Activated CD4-positive, alpha-beta T cell treated with anti-CD3 and anti-CD28 coated beads, Interleukin-2, amount 10 ng/mL, durations not matched to agents 7 days and 5 days (primary cell): ENCODE results near the gene TERC. TPM values are rescaled to one million over a fixed set of nuclear protein-coding genes. Genes with fewer than 3 reads are reported as not detected.
"Not testable (repeated sequence)": the region's sequence is repeated elsewhere in the genome, so short reads cannot be mapped to it uniquely, and the experiment has no call there.

Experiments used
- CTCF ChIA-PET: fragments of 350-600 bp; sonication (Branson Sonifier 250); formaldehyde crosslinking; loops from one replicate; lab custom pipeline; 2021; ENCODE audit warnings: antibody characterized with exemption; lab: Charles Lee
- POLR2A ChIA-PET: fragments of 350-600 bp; sonication (Branson Sonifier 250); formaldehyde crosslinking; loops from one replicate; lab custom pipeline; 2021; ENCODE audit warnings: antibody characterized with exemption; lab: Charles Lee
- DNase-seq: peaks from one replicate; pipeline ENCODE4 v3.0.0-alpha.2; 2020
- H3K27ac Mint-ChIP-seq: one replicate; pipeline ENCODE4 v1.8.0; 2021; ENCODE audit warnings: mild to moderate bottlenecking, moderate library complexity, mixed read lengths
- H3K27me3 Mint-ChIP-seq: one replicate; pipeline ENCODE4 v1.8.0; 2021; ENCODE audit warnings: mixed read lengths
- H3K36me3 Mint-ChIP-seq: one replicate; pipeline ENCODE4 v1.8.0; 2021; ENCODE audit warnings: low read depth, mixed read lengths
- H3K4me1 Mint-ChIP-seq: one replicate; pipeline ENCODE4 v1.8.0; 2021; ENCODE audit warnings: mixed read lengths
- H3K4me3 Mint-ChIP-seq: one replicate; pipeline ENCODE4 v1.8.0; 2021; ENCODE audit warnings: mild to moderate bottlenecking, moderate library complexity, mixed read lengths
- H3K9me3 Mint-ChIP-seq: one replicate; pipeline ENCODE4 v1.8.0; 2021; ENCODE audit warnings: mixed read lengths
- total RNA-seq, 2 experiments: library from RNA; stranded (reverse); gene quantifications; one replicate each; pipeline ENCODE4 v1.2.3, GENCODE V29; 2021

Gene TERC
- total RNA-seq, 2 experiments from 2014 or later, result 1.8 to 4.6 TPM

DNA sequence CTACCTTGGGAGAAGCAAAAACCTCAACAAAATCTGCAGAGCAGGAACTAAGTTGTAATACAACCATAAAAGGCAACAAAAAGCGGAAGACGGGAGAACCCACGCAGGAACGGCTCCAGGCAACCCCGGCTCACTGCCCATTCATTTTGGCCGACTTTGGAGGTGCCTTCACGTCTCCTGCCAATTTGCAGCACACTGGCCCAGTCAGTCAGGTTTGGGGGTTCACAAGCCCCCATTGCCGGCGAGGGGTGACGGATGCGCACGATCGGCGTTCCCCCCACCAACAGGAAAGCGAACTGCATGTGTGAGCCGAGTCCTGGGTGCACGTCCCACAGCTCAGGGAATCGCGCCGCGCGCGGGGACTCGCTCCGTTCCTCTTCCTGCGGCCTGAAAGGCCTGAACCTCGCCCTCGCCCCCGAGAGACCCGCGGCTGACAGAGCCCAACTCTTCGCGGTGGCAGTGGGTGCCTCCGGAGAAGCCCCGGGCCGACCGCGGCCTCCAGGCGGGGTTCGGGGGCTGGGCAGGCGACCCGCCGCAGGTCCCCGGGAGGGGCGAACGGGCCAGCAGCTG, 463 bp downstream of the TERC start:
- Mint-ChIP-seq H3K36me3 (no peaks in the 10 kb centered on the region), H3K4me1 (peaks cover 39% of the 10 kb centered on the region), H3K27ac (peak overlapping the region; percentile 99), H3K27me3 (no peaks in the 10 kb centered on the region), H3K4me3 (peak overlapping the region; percentile 95), H3K9me3 (peaks cover 3% of the 10 kb centered on the region)
- POLR2A ChIA-PET, result interaction anchor here (0.6 kb wide), 1 partner anchor 99 kb away, joined by 3 read pairs; no protein-coding TSS in a partner anchor
- CTCF ChIA-PET, result no interaction called here
- DNase-seq, result peak; percentile 58

DNA sequence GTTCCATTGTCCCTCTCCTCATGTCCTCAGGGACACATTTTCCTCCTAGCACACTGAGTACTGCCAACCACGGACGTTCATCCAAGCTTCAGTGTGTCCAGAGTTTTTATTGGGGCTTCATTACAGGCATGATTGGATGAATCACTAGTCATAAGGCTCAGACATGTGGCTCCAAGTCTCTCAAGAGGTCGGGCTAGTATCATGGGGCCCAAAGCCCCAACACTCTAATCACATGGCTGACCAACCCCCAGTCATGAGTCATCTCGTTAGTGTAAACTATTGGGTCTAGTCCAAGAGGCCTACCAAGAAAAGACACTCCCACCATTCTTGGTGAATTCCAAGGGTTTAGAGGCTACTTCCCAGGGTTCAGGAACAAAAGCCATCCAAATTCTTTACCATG, 4.4 kb downstream of the TERC start:
- peaks cover 2% of the 10 kb centered on the region for H3K27me3 Mint-ChIP-seq
- H3K4me3 Mint-ChIP-seq, result no peak overlapping the region
- DNase-seq, result no peak
- peaks cover 3% of the 10 kb centered on the region for H3K9me3 Mint-ChIP-seq
- no peaks in the 10 kb centered on the region for H3K36me3 Mint-ChIP-seq
- peaks cover 40% of the 10 kb centered on the region for H3K4me1 Mint-ChIP-seq
- no peak overlapping the region for H3K27ac Mint-ChIP-seq
- POLR2A ChIA-PET, result no interaction called here
- CTCF ChIA-PET, result interaction anchor here (0.9 kb wide), 1 partner anchor 9 kb away, joined by 3 read pairs; the partner anchor contains the start of gene ACTRT3

DNA sequence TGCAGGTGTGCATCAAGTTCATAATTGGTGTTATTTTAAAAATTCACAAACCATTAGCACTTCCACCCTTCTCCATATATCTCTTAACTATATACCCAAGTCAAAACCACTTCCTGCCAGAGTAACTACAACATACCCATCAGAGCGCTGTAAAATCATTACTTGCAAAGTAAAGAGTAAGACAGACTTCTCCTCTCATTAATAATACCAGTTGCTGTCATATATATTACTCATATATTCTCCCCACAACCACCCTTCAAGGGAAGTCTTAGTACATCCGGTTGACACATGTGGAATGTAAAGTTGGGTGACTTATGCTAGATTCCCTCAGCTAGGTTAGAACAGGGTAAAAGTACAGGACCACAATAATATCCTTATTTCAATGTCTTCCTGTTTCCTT, 5.6 kb downstream of the TERC start:
- CTCF ChIA-PET, result no interaction called here
- DNase-seq, result no peak
- Mint-ChIP-seq H3K27me3 (peaks cover 7% of the 10 kb centered on the region), H3K27ac (peak overlapping the region; percentile 57), H3K36me3 (no peaks in the 10 kb centered on the region), H3K4me3 (no peak overlapping the region), H3K9me3 (no peaks in the 10 kb centered on the region), H3K4me1 (peaks cover 33% of the 10 kb centered on the region)
- POLR2A ChIA-PET, result no interaction called here

DNA sequence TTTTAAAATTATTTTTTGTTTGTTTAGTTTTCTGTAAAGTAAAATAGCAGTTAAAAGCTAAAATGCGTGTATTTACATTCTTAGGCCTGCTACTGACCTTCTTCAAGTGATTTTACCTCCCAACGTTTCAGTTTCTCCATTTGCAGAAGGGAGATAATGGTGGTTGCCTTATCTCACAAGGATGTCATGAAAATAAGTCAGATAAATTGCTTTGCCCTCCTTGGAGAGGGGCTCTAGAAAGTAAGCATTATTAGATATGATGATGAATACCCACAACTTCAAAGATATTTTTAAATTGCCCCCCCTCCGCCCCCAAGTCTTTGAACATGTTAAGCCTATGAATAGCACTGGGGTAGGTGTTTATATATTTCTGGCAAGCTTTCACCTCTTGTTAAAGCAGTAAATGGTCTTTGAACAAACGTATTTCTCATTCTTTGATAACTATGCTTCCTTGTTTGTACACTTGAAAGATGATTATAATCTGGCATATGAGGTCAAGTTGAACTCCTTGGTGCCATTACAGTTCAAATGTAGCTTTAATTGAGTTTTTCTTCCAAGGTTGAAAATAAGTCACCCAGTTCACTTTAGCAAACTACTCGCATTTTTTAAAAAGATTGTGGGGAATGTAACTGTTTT, 6.4 kb downstream of the TERC start:
- Mint-ChIP-seq H3K4me3 (no peak overlapping the region), H3K9me3 (no peaks in the 10 kb centered on the region), H3K4me1 (peaks cover 26% of the 10 kb centered on the region), H3K27me3 (peaks cover 8% of the 10 kb centered on the region), H3K36me3 (no peaks in the 10 kb centered on the region), H3K27ac (no peak overlapping the region)
- ChIA-PET CTCF (no interaction called here), POLR2A (no interaction called here)
- DNase-seq, result no peak

DNA sequence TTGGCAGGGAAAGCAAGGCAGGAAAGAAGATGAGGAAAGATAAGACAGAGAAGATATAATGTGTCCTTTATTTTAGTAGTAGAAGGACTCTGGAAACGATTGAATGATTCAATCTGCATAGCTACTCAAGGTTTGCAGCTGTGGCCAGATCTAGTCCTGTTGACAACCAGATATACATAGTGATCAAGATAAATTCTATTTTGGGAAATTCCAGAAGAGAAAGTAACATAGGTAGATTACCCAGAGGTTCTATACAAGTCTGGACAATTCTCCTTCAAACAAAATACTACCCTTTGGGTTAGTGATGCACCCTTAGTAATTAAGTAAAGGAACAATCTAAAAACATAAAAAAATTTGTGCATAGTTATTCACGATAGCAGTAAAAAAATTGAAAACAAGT, 9.4 kb downstream of the TERC start:
- no peak for DNase-seq
- CTCF ChIA-PET, result no interaction called here
- Mint-ChIP-seq H3K4me1 (peaks cover 19% of the 10 kb centered on the region), H3K36me3 (no peaks in the 10 kb centered on the region), H3K9me3 (no peaks in the 10 kb centered on the region), H3K4me3 (no peak overlapping the region), H3K27ac (no peak overlapping the region), H3K27me3 (peaks cover 14% of the 10 kb centered on the region)
- POLR2A ChIA-PET, result no interaction called here

DNA sequence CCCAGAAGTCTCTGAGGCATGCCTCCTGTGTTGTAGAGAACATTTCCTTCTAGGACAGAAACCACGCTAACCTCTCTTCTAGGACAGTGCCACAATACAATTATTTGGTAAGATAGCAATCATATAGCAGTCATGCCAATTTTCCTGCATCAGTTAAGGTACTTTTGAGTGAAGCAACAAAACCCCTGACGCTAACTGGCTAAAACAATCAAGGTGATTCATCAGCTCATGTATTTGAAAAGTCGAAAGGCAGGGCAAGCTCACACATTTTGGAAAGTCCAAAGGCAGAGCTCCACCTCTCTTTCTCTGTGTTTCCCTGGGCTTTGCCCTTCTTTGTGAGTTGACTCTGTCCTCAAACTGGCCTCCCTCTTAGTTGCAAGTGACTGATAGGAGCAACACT, 10.1 kb downstream of the TERC start:
- ChIA-PET POLR2A (no interaction called here), CTCF (no interaction called here)
- Mint-ChIP-seq H3K9me3 (no peaks in the 10 kb centered on the region), H3K36me3 (no peaks in the 10 kb centered on the region), H3K27ac (no peak overlapping the region), H3K27me3 (peaks cover 14% of the 10 kb centered on the region), H3K4me3 (no peak overlapping the region), H3K4me1 (peaks cover 15% of the 10 kb centered on the region)
- DNase-seq, result no peak

DNA sequence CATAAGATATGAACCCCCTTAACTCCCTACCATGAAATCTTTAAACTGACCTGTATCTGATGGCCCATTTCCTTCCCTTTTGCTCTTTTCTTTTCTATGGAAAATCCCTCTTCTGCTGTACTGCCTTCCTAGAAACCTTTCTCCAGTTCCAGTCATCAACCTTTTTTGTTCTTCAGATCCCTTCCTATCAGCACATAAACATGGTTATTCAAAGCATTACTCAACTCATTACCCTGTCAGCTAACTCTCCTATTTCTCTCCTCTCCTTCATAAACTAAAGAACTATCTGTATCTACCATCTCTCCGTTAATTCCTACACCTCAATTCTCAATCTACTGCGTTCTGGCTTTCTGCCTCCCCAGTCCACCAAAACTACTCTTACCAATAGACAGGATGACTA, 13.0 kb downstream of the TERC start:
- H3K27ac Mint-ChIP-seq, result no peak overlapping the region
- ChIA-PET CTCF (no interaction called here), POLR2A (no interaction called here)
- H3K4me1 Mint-ChIP-seq, result peaks cover 7% of the 10 kb centered on the region
- H3K9me3 Mint-ChIP-seq, result no peaks in the 10 kb centered on the region
- DNase-seq, result no peak
- no peak overlapping the region for H3K4me3 Mint-ChIP-seq
- peaks cover 29% of the 10 kb centered on the region for H3K27me3 Mint-ChIP-seq
- no peaks in the 10 kb centered on the region for H3K36me3 Mint-ChIP-seq

DNA sequence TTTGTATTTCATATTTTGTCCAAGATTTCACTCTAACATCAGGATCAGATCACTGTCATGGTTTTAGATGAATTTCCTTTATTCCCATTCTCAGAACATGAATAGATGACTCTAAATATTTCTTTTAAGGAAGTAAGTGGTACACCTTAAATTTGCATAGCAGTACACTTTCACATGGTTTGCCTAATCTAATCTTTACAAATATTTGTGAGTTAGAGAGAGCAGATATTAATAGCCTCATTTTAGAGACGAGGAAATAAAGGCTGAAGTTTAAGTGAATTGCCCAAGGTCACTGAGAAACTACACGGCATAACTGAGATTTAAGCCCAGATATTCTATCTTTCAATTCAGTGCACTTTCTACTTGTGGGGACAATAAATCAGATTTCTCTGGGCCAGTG, 14.2 kb downstream of the TERC start:
- DNase-seq, result no peak
- Mint-ChIP-seq H3K27ac (no peak overlapping the region), H3K36me3 (no peaks in the 10 kb centered on the region), H3K9me3 (no peaks in the 10 kb centered on the region), H3K4me3 (no peak overlapping the region), H3K4me1 (peaks cover 7% of the 10 kb centered on the region), H3K27me3 (peaks cover 37% of the 10 kb centered on the region)
- ChIA-PET POLR2A (no interaction called here), CTCF (no interaction called here)

DNA sequence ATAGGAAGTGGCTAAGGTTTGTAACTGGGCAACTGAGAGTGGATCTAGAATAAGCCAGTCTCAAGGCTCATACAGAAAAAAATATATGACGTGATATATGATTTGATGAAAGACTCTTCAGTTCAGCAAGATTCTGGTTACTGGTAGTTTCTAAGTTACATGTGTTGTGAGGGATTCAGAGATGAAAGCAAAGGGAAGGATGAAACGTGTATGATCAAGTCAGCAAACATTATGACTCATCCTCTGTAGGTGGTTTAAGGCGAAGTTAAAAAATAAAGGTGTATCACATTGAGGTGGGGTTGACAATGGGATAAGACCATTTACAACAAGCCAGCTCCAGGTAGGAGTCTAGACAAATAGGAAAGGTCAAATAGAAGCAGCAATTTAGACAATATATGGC, 16.2 kb downstream of the TERC start:
- peaks cover 7% of the 10 kb centered on the region for H3K4me1 Mint-ChIP-seq
- H3K27me3 Mint-ChIP-seq, result peaks cover 33% of the 10 kb centered on the region
- no peaks in the 10 kb centered on the region for H3K9me3 Mint-ChIP-seq
- H3K27ac Mint-ChIP-seq, result no peak overlapping the region
- DNase-seq, result no peak
- CTCF ChIA-PET, result interaction anchor here (1.2 kb wide), 1 partner anchor 14 kb away, joined by 4 read pairs; no protein-coding TSS in a partner anchor
- H3K36me3 Mint-ChIP-seq, result no peaks in the 10 kb centered on the region
- H3K4me3 Mint-ChIP-seq, result no peak overlapping the region
- POLR2A ChIA-PET, result no interaction called here

DNA sequence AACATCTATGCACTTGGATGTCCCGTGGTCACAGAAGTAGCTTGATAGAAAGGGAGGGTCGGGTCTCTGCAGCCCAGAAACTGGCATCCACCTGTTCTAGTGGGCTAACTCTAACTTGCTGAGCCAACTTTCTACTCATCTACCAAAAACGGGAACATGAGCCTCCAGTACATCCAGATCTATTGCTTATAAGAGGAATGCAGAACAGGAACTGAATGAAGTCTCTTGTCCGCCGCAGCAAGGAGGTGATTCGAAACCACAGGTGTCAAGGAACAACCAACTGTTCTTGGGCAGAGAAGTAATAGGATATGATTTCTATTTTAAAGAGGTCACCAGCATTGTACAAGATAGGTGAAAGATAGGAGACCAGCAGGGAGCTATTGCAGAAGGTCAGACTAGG, 17.9 kb downstream of the TERC start:
- Mint-ChIP-seq H3K27me3 (peaks cover 29% of the 10 kb centered on the region), H3K36me3 (no peaks in the 10 kb centered on the region), H3K27ac (no peak overlapping the region), H3K9me3 (no peaks in the 10 kb centered on the region), H3K4me1 (peaks cover 7% of the 10 kb centered on the region), H3K4me3 (no peak overlapping the region)
- ChIA-PET CTCF (interaction anchor here (0.5 to 0.6 kb wide), 3 partner anchors 112 to 1541 kb away, joined by 3 to 4 read pairs (median 3); no protein-coding TSS in a partner anchor), POLR2A (no interaction called here)
- no peak for DNase-seq

DNA sequence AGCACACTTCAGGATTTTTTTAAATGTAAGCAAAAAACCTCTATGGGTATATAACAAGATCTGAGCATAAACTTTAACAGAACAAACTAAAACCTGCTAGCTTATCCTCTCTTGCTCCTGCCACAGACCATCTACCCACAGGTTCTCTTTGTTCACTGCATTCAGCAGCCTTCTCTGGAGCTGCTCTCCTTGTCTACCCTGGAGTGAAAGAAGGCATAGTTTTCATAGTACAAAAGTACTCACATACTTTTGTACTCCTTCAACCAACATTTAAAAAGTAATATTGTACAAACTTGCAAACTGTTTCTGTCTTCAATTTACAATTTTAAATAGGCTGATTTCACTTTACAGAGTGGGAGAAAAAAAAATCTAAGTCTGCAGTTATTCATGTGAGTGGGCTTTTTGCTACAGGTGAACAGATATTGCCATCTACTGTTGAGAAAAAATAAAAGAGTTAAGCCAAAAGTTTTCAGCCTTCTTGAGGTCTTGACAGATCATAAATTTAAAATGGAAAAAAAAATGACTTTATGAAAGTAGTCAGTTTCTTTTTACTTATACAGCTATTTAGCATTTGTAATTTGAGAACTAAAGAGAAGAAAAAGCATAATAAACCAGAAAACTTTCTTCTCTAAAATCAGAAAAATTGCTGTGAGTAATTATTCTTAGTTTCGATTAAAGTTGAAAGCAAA, 20.4 kb downstream of the TERC start:
- no peak overlapping the region for H3K4me3 Mint-ChIP-seq
- peaks cover 7% of the 10 kb centered on the region for H3K4me1 Mint-ChIP-seq
- ChIA-PET CTCF (no interaction called here), POLR2A (no interaction called here)
- peaks cover 27% of the 10 kb centered on the region for H3K27me3 Mint-ChIP-seq
- H3K27ac Mint-ChIP-seq, result no peak overlapping the region
- H3K9me3 Mint-ChIP-seq, result no peaks in the 10 kb centered on the region
- no peaks in the 10 kb centered on the region for H3K36me3 Mint-ChIP-seq
- no peak for DNase-seq

DNA sequence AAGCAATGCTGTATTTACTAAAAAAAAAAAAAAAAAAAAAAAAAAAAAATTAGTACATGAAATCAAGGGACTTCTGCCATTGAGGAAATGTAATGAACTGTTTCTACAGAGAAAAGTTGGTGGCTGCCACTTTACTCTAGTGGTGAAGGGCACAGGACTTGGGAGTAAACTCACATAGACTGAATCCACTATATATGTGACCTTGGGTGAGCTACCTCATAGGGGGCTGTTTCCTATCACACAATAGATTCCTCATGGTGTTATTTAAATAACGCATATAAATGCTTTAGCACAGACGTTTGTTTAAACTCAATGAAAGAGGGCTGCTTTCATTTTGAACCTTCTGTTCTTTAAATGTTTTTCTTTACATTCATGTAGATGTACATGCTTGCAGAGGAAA, 25.8 kb downstream of the TERC start:
- H3K27me3 Mint-ChIP-seq, result peaks cover 1% of the 10 kb centered on the region
- no peaks in the 10 kb centered on the region for H3K36me3 Mint-ChIP-seq
- H3K27ac Mint-ChIP-seq, result no peak overlapping the region
- peaks cover 8% of the 10 kb centered on the region for H3K9me3 Mint-ChIP-seq
- no peak overlapping the region for H3K4me3 Mint-ChIP-seq
- no peaks in the 10 kb centered on the region for H3K4me1 Mint-ChIP-seq
- ChIA-PET CTCF (interaction anchor here (0.7 kb wide), 1 partner anchor 1607 kb away, joined by 3 read pairs; no protein-coding TSS in a partner anchor), POLR2A (no interaction called here)
- no peak for DNase-seq

DNA sequence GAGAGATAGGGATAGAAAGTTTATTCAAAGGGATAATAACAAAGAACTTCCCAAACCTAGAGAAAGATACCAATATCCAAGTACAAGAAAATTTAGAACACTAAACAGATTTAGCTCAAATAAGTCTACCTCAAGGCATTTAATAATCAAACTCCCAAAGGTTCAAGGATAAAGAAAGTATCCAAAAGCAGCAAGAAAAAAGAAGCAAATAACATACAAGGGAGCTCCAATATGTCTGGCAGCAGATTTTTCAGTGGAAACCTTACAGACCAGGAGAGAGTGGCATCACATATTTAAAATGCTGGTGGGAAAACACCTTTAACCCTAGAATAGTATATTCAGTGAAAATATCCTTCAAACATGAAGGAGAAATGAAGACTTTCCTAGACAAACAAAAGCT, 33.0 kb downstream of the TERC start:
- H3K9me3 Mint-ChIP-seq, DNase-seq, CTCF ChIA-PET, H3K4me1 Mint-ChIP-seq, H3K36me3 Mint-ChIP-seq, POLR2A ChIA-PET, H3K4me3 Mint-ChIP-seq, H3K27ac Mint-ChIP-seq: not testable (repeated sequence)
- peaks cover 13% of the 10 kb centered on the region for H3K27me3 Mint-ChIP-seq
